ENCODE results near the gene ZNF304. TPM values are rescaled to one million over a fixed set of nuclear protein-coding genes. Genes with fewer than 3 reads are reported as not detected.
"Not testable (repeated sequence)": the region's sequence is repeated elsewhere in the genome, so short reads cannot be mapped to it uniquely, and the experiment has no call there.

The ZNF304 gene
- total and polyA plus RNA-seq, 9 donors, result 8.3 to 11.4 (median 9.5) TPM

- H3K9me3 ChIP-seq (replicated peaks; ENCODE audit: control insufficient read depth, low read depth, low read length), result no peaks in the 10 kb centered on the region
- 100% methylated on average over 1 of the region's 4 CpGs for WGBS (ENCODE audit: insufficient coverage)
Observed at GRCh38 chr19:57355916-57356315, 4.8 kb downstream of the ZNF304 start.

GRCh38 chr19:57357406-57357805, 6.3 kb downstream of the ZNF304 start:
- H3K36me3 ChIP-seq (ENCODE audit: control insufficient read depth, insufficient read depth, low read length), result peaks cover 61% of the 10 kb centered on the region

More at GRCh38 chr19:57355916-57356315, 4.8 kb downstream of the ZNF304 start:
- peaks cover 61% of the 10 kb centered on the region for H3K36me3 ChIP-seq (ENCODE audit: control insufficient read depth, insufficient read depth, low read length)
- H3K4me1 ChIP-seq (ENCODE audit: control insufficient read depth, insufficient read depth, low read length), result peaks cover 10% of the 10 kb centered on the region
- no peak overlapping the region for H3K27ac ChIP-seq (ENCODE audit: low read length)
- H3K4me3 ChIP-seq (ENCODE audit: low read length), result no peak overlapping the region
- no peaks in the 10 kb centered on the region for H3K27me3 ChIP-seq (ENCODE audit: control insufficient read depth, insufficient read depth, low read length)
- DNase-seq, result no peak

GRCh38 chr19:57359300-57359699, 8.2 kb downstream of the ZNF304 start:
- Histone ChIP-seq H3K27ac (ENCODE audit: low read length) (no peak overlapping the region), H3K36me3 (ENCODE audit: control insufficient read depth, insufficient read depth, low read length) (peaks cover 45% of the 10 kb centered on the region)

More at GRCh38 chr19:57357406-57357805, 6.3 kb downstream of the ZNF304 start:
- no peak overlapping the region for H3K4me3 ChIP-seq (ENCODE audit: low read length)
- no peak overlapping the region for H3K27ac ChIP-seq (ENCODE audit: low read length)
- H3K27me3 ChIP-seq (ENCODE audit: control insufficient read depth, insufficient read depth, low read length), result no peaks in the 10 kb centered on the region
- DNase-seq, result no peak
- no peaks in the 10 kb centered on the region for H3K9me3 ChIP-seq (replicated peaks; ENCODE audit: control insufficient read depth, low read depth, low read length)
- WGBS (ENCODE audit: insufficient coverage), result 92% methylated on average over 4 of the region's 5 CpGs
- peaks cover 2% of the 10 kb centered on the region for H3K4me1 ChIP-seq (ENCODE audit: control insufficient read depth, insufficient read depth, low read length)

GRCh38 chr19:57362419-57362818, 11.3 kb downstream of the ZNF304 start:
- Histone ChIP-seq H3K9me3 (replicated peaks; ENCODE audit: control insufficient read depth, low read depth, low read length) (no peaks in the 10 kb centered on the region), H3K36me3 (ENCODE audit: control insufficient read depth, insufficient read depth, low read length) (peaks cover 17% of the 10 kb centered on the region), H3K27ac (ENCODE audit: low read length) (peak overlapping the region; percentile 96), H3K4me3 (ENCODE audit: low read length) (peak overlapping the region; percentile 52), H3K4me1 (ENCODE audit: control insufficient read depth, insufficient read depth, low read length) (peaks cover 11% of the 10 kb centered on the region), H3K27me3 (ENCODE audit: control insufficient read depth, insufficient read depth, low read length) (no peaks in the 10 kb centered on the region)
- WGBS (ENCODE audit: insufficient coverage), result no CpG with 5 or more reads among the region's 2 CpGs
- DNase-seq, result no peak

More at GRCh38 chr19:57359300-57359699, 8.2 kb downstream of the ZNF304 start:
- no peaks in the 10 kb centered on the region for H3K9me3 ChIP-seq (replicated peaks; ENCODE audit: control insufficient read depth, low read depth, low read length)
- no peaks in the 10 kb centered on the region for H3K27me3 ChIP-seq (ENCODE audit: control insufficient read depth, insufficient read depth, low read length)
- peaks cover 9% of the 10 kb centered on the region for H3K4me1 ChIP-seq (ENCODE audit: control insufficient read depth, insufficient read depth, low read length)
- no peak overlapping the region for H3K4me3 ChIP-seq (ENCODE audit: low read length)
- DNase-seq, result no peak

GRCh38 chr19:57362997-57363687, 12.1 kb downstream of the ZNF304 start, which contains the start of the genes TRAPPC2B and ZNF547:
TRAPPC2B (plus strand) TSS chr19:57363551; CDS start chr19:57364834, 1,283 bp downstream.
ZNF547 (plus strand) TSS chr19:57363551; CDS start chr19:57368556, 5,005 bp downstream.
- no peaks in the 10 kb centered on the region for H3K27me3 ChIP-seq (ENCODE audit: control insufficient read depth, insufficient read depth, low read length)
- WGBS (ENCODE audit: insufficient coverage), result under 1% methylated on average over 46 of the region's 47 CpGs
- peak within 1 kb of the TSS; percentile 96 for H3K27ac ChIP-seq (ENCODE audit: low read length)
- peak; percentile 100 for DNase-seq
- peak within 1 kb of the TSS; percentile 84 for H3K4me3 ChIP-seq (ENCODE audit: low read length)
- H3K36me3 ChIP-seq (ENCODE audit: control insufficient read depth, insufficient read depth, low read length), result peaks cover 14% of the 10 kb centered on the region
- peaks cover 11% of the 10 kb centered on the region for H3K4me1 ChIP-seq (ENCODE audit: control insufficient read depth, insufficient read depth, low read length)
- no peaks in the 10 kb centered on the region for H3K9me3 ChIP-seq (replicated peaks; ENCODE audit: control insufficient read depth, low read depth, low read length)

GRCh38 chr19:57363688-57364181, 12.7 kb downstream of the ZNF304 start:
- H3K27ac ChIP-seq (ENCODE audit: low read length), result peak overlapping the region; percentile 96
- H3K36me3 ChIP-seq (ENCODE audit: control insufficient read depth, insufficient read depth, low read length), result peaks cover 16% of the 10 kb centered on the region
- peaks cover 11% of the 10 kb centered on the region for H3K4me1 ChIP-seq (ENCODE audit: control insufficient read depth, insufficient read depth, low read length)
- peak; percentile 58 for DNase-seq
- 0% methylated on average over 13 of the region's 18 CpGs for WGBS (ENCODE audit: insufficient coverage)
- H3K27me3 ChIP-seq (ENCODE audit: control insufficient read depth, insufficient read depth, low read length), result no peaks in the 10 kb centered on the region
- no peaks in the 10 kb centered on the region for H3K9me3 ChIP-seq (replicated peaks; ENCODE audit: control insufficient read depth, low read depth, low read length)
- peak overlapping the region; percentile 84 for H3K4me3 ChIP-seq (ENCODE audit: low read length)

GRCh38 chr19:57366776-57367175, 15.7 kb downstream of the ZNF304 start:
- WGBS (ENCODE audit: insufficient coverage), result no CpG with 5 or more reads among the region's 2 CpGs

GRCh38 chr19:57374179-57374578, 23.1 kb downstream of the ZNF304 start:
- Histone ChIP-seq H3K4me3 (ENCODE audit: low read length) (no peak overlapping the region), H3K27ac (ENCODE audit: low read length) (no peak overlapping the region), H3K4me1 (ENCODE audit: control insufficient read depth, insufficient read depth, low read length) (no peaks in the 10 kb centered on the region), H3K36me3 (ENCODE audit: control insufficient read depth, insufficient read depth, low read length) (peaks cover 47% of the 10 kb centered on the region), H3K9me3 (replicated peaks; ENCODE audit: control insufficient read depth, low read depth, low read length) (peaks cover 15% of the 10 kb centered on the region), H3K27me3 (ENCODE audit: control insufficient read depth, insufficient read depth, low read length) (no peaks in the 10 kb centered on the region)
- WGBS (ENCODE audit: insufficient coverage), result 95% methylated on average over 5 of the region's 6 CpGs
- no peak for DNase-seq

More at GRCh38 chr19:57366776-57367175, 15.7 kb downstream of the ZNF304 start:
- Histone ChIP-seq H3K4me1 (ENCODE audit: control insufficient read depth, insufficient read depth, low read length) (peaks cover 11% of the 10 kb centered on the region), H3K36me3 (ENCODE audit: control insufficient read depth, insufficient read depth, low read length) (peaks cover 20% of the 10 kb centered on the region), H3K9me3 (replicated peaks; ENCODE audit: control insufficient read depth, low read depth, low read length) (no peaks in the 10 kb centered on the region), H3K27me3 (ENCODE audit: control insufficient read depth, insufficient read depth, low read length) (no peaks in the 10 kb centered on the region), H3K27ac (ENCODE audit: low read length) (no peak overlapping the region), H3K4me3 (ENCODE audit: low read length) (no peak overlapping the region)
- DNase-seq, result no peak

GRCh38 chr19:57374647-57375046, 23.6 kb downstream of the ZNF304 start:
- Histone ChIP-seq H3K9me3 (replicated peaks; ENCODE audit: control insufficient read depth, low read depth, low read length) (peaks cover 15% of the 10 kb centered on the region), H3K36me3 (ENCODE audit: control insufficient read depth, insufficient read depth, low read length) (peaks cover 47% of the 10 kb centered on the region)
- WGBS (ENCODE audit: insufficient coverage), result 80% methylated on average over 1 of the region's 2 CpGs
- not testable (repeated sequence) for H3K4me1 ChIP-seq (ENCODE audit: control insufficient read depth, insufficient read depth, low read length); H3K27ac ChIP-seq (ENCODE audit: low read length); H3K27me3 ChIP-seq (ENCODE audit: control insufficient read depth, insufficient read depth, low read length); H3K4me3 ChIP-seq (ENCODE audit: low read length); DNase-seq

- WGBS (ENCODE audit: insufficient coverage), result 87% methylated on average over 3 of the region's 6 CpGs
- peaks cover 45% of the 10 kb centered on the region for H3K36me3 ChIP-seq (ENCODE audit: control insufficient read depth, insufficient read depth, low read length)
- no peak overlapping the region for H3K4me3 ChIP-seq (ENCODE audit: low read length)
- H3K9me3 ChIP-seq (replicated peaks; ENCODE audit: control insufficient read depth, low read depth, low read length), result peaks cover 15% of the 10 kb centered on the region
- DNase-seq, result no peak
- no peaks in the 10 kb centered on the region for H3K27me3 ChIP-seq (ENCODE audit: control insufficient read depth, insufficient read depth, low read length)
- no peaks in the 10 kb centered on the region for H3K4me1 ChIP-seq (ENCODE audit: control insufficient read depth, insufficient read depth, low read length)
- H3K27ac ChIP-seq (ENCODE audit: low read length), result no peak overlapping the region
Observed at GRCh38 chr19:57376151-57376550, 25.1 kb downstream of the ZNF304 start.

Measured in muscle of leg (tissue), 11 donors.